Dendritic cell treated with granulocyte-macrophage colony-stimulating factor and Interleukin-4, amounts not matched to agents 40 ng/mL and 50 ng/mL, for 4 days (primary cell): Measurements from ENCODE around the gene ROPN1.
"Not testable (repeated sequence)": the region's sequence is repeated elsewhere in the genome, so short reads cannot be mapped to it uniquely, and the experiment has no call there.

Experiments used
- H3K27ac Mint-ChIP-seq: one replicate; pipeline ENCODE4 v1.8.0; 2022; ENCODE audit warnings: mild to moderate bottlenecking, mixed read lengths
- H3K27me3 Mint-ChIP-seq: one replicate; pipeline ENCODE4 v1.8.0; 2022; ENCODE audit warnings: mild to moderate bottlenecking, mixed read lengths
- H3K36me3 Mint-ChIP-seq: one replicate; pipeline ENCODE4 v1.8.0; 2022; ENCODE audit warnings: low read depth, mixed read lengths
- H3K4me1 Mint-ChIP-seq: one replicate; pipeline ENCODE4 v1.8.0; 2022; ENCODE audit warnings: low read depth, mixed read lengths
- H3K4me3 Mint-ChIP-seq: one replicate; pipeline ENCODE4 v1.8.0; 2022; ENCODE audit warnings: mild to moderate bottlenecking, moderate library complexity, mixed read lengths
- H3K9me3 Mint-ChIP-seq: one replicate; pipeline ENCODE4 v1.8.0; 2022; ENCODE audit warnings: mixed read lengths
- intact Hi-C: fragments of 100-400 bp; cut with micrococcal nuclease; formaldehyde crosslinking; loops from one replicate; pipeline ENCODE4 v1.15.0; 2022

ROPN1 gene

GRCh38 chr3:124017502-124017901 is 25.6 kb upstream of the ROPN1 start:
- peaks cover 14% of the 10 kb centered on the region for H3K27me3 Mint-ChIP-seq
- intact Hi-C loops = loop anchor here (5.0 kb wide), 1 partner anchor 450 kb away; no protein-coding TSS in a partner anchor
- H3K4me3 Mint-ChIP-seq, H3K4me1 Mint-ChIP-seq, H3K27ac Mint-ChIP-seq, H3K9me3 Mint-ChIP-seq, H3K36me3 Mint-ChIP-seq: not testable (repeated sequence)

DNA sequence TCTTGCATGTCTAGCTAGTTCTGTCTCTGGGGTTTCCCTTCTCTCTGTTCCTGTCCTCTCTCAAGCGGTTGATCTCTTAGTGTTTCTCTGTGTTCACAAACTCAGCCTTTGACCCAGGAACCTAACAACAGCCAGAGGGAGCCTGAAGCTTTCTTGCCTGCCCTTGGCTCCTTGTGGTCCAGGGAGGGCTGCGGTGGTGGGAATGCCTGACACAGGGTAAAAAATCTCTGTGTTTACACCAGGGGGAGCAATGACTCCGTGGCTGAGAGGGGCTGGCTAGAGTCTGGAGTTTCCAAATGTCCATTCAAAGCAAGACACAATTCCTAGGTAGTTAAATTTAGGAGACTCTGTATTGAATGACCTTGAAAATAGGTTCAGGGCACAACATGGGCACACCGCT is 24.6 kb upstream of the ROPN1 start:
- H3K27me3 Mint-ChIP-seq = peaks cover 14% of the 10 kb centered on the region
- not testable (repeated sequence) for H3K27ac Mint-ChIP-seq
- intact Hi-C loops = loop anchor here (5.0 kb wide), 1 partner anchor 451 kb away; no protein-coding TSS in a partner anchor

GRCh38 chr3:124014366-124014942 is 22.5 kb upstream of the ROPN1 start:
- Mint-ChIP-seq H3K27me3 (peaks cover 12% of the 10 kb centered on the region), H3K36me3 (no peaks in the 10 kb centered on the region), H3K27ac (no peak overlapping the region), H3K9me3 (peaks cover 8% of the 10 kb centered on the region), H3K4me3 (no peak overlapping the region), H3K4me1 (no peaks in the 10 kb centered on the region)
- intact Hi-C loops = no loop called here

More for the DNA sequence above, 24.6 kb upstream of the ROPN1 start:
- H3K9me3 Mint-ChIP-seq, H3K4me3 Mint-ChIP-seq, H3K4me1 Mint-ChIP-seq, H3K36me3 Mint-ChIP-seq: not testable (repeated sequence)

DNA sequence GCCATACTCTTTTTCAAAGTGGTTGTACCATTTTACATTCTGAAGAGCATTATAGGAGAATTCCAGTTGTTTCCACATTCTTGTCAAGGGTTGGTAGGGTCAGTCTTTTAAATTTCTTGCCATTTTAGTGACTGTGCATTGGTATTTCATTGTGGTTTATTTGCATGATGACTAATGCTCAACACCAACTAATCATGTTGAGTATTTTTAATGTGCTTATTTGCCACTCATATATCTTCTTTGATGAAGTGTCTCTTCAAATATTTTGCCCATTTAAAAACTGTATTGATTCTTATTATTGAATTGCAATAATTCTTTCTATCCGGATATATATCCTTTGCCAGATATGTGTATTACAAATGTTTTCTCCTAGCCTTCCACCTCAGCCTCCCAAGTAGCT is 16.4 kb upstream of the ROPN1 start:
- H3K27me3 Mint-ChIP-seq = peaks cover 12% of the 10 kb centered on the region
- H3K36me3 Mint-ChIP-seq, intact Hi-C loops, H3K4me3 Mint-ChIP-seq, H3K27ac Mint-ChIP-seq, H3K9me3 Mint-ChIP-seq, H3K4me1 Mint-ChIP-seq: not testable (repeated sequence)

DNA sequence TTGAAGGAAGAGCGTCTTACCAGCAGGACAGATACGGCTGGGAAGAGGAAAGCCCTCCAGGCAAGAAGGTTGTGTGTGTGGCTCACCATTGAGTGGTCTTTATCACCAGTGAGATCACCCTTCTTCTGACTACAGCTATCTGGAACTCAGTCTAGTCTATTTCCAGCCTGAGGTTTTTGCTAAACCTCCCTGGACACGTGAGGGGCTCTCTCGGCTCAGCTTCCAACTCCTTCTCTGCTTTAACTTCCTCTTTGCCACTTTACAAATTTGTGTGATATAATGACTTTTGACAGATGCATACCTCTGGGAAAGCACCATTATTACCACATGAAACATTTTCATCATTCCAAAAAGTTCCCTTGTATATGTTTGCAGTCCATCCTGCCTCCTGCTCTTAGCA is 15.3 kb upstream of the ROPN1 start:
- H3K9me3 Mint-ChIP-seq = no peaks in the 10 kb centered on the region
- intact Hi-C loops = no loop called here
- peaks cover 16% of the 10 kb centered on the region for H3K27me3 Mint-ChIP-seq
- H3K36me3 Mint-ChIP-seq = no peaks in the 10 kb centered on the region
- H3K27ac Mint-ChIP-seq = no peak overlapping the region
- no peaks in the 10 kb centered on the region for H3K4me1 Mint-ChIP-seq
- H3K4me3 Mint-ChIP-seq = no peak overlapping the region

DNA sequence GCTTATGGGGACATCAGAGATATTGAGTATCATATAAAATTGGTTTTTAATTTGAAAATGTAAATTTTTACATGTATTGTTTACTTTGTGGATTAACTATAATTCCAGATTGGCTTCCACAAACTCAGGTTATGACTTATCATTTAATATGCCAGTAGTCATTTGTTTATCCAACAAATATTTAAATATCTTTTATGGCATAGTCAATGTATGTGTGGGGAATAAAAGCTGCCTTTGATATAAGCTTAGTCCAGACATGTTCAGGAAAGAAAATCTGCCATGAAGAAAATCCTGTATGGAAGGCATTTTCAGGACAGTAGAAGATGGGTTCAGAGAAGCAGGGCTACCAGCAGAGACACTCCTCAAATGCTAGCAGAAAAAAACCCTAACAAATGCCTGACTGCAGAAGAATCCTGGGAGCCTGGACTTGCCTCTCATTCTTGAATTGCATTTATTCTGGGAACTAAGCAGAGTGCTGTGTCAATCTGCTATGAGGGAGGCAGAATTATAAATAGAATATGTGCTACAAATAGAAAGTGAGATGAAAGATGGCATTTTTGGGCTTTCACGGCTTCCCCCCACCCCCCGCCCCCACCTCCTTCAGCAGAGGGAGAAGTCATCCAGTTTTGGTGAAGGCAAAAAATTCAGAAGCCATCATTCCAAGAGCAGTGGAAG is 10.6 kb upstream of the ROPN1 start:
- H3K36me3 Mint-ChIP-seq, intact Hi-C loops, H3K4me3 Mint-ChIP-seq, H3K4me1 Mint-ChIP-seq, H3K9me3 Mint-ChIP-seq, H3K27ac Mint-ChIP-seq: not testable (repeated sequence)
- H3K27me3 Mint-ChIP-seq = peaks cover 19% of the 10 kb centered on the region

GRCh38 chr3:124001366-124001765 is 9.4 kb upstream of the ROPN1 start:
- peaks cover 18% of the 10 kb centered on the region for H3K27me3 Mint-ChIP-seq
- intact Hi-C loops, H3K9me3 Mint-ChIP-seq, H3K4me1 Mint-ChIP-seq, H3K27ac Mint-ChIP-seq, H3K36me3 Mint-ChIP-seq, H3K4me3 Mint-ChIP-seq: not testable (repeated sequence)

DNA sequence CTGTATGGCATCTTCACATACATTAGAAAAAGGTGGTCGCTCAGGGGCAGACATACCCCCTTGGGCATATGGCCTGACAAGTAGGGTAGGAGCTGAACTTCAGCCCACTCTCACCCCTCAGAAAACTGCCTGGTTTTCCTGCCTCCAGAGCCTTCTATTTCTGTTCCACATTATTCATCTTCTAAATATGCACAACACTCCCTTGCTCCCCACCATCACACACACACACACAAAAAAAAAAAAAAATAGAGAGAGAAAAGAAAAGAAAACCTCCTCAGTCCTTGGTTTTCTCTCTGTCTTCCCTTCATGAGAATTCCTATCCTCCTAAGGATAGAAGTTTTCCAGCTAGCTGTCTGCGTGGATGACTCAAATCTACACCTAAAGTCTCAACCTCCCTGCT is 5.6 kb upstream of the ROPN1 start:
- intact Hi-C loops = no loop called here
- Mint-ChIP-seq H3K4me1 (no peaks in the 10 kb centered on the region), H3K9me3 (no peaks in the 10 kb centered on the region), H3K27ac (no peak overlapping the region), H3K36me3 (no peaks in the 10 kb centered on the region), H3K27me3 (peaks cover 11% of the 10 kb centered on the region), H3K4me3 (no peak overlapping the region)

DNA sequence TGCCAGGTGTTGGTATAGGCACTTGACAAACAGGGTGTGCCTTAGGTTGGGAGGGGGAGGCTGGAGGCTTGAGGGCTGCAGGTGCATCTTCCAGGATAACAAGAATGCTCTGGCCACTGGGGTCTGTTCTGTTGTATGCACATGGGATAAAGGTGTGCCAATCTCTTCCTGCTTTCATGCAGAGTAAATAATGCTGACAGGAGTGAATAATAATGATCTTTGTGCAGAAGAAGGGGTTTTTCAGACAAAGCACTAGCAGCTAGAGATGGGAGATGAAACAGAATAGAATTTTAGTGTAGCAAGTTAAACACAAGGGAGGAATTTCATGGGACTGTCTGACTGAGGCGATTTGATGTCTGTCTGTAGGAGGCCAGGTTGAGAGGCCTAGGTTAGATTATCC is 1.9 kb upstream of the ROPN1 start:
- Mint-ChIP-seq H3K9me3 (no peaks in the 10 kb centered on the region), H3K4me1 (no peaks in the 10 kb centered on the region), H3K4me3 (no peak overlapping the region), H3K36me3 (no peaks in the 10 kb centered on the region), H3K27me3 (peaks cover 29% of the 10 kb centered on the region), H3K27ac (no peak overlapping the region)
- intact Hi-C loops = no loop called here

DNA sequence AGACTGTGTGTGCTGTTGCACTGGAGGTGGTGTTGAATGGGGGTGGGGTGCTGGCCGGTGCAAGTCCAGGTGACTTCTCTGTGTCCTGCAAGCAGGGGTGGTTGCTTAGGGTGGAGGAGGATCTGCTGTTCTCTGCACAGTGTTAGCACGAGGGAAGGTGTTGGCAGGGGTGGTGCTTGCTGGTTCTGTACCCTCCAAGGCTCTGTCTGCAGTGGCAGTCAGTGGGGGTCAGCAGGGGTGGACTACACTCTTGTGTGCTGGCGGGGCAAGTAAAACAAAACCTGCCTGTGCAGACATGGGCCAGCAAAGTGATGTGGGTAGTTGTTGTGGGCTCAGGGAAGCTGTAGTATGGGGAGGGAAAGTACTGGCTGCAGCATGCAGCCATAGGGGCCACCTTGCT is 5.5 kb downstream of the ROPN1 start:
- Mint-ChIP-seq H3K9me3 (no peaks in the 10 kb centered on the region), H3K27ac (no peak overlapping the region), H3K4me3 (no peak overlapping the region), H3K36me3 (no peaks in the 10 kb centered on the region), H3K27me3 (peaks cover 48% of the 10 kb centered on the region), H3K4me1 (no peaks in the 10 kb centered on the region)
- intact Hi-C loops = no loop called here

DNA sequence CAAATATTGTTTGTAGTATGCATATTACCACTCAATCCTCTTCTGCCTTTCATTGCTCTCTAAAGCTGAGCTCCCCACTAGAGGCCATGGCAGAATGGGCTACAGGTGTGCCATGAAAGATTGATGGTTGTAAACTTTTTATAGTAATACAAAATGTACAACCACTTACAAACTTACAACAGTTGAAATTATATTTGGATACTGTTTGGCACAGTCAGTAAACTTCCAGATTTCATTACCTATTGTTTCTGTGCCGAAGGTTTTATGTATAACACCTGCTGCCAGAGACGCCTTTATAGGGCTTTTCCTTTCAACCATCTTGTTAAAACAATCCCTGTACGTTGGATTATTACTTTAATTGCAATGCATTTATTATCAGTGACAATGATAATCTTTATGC is 7.0 kb downstream of the ROPN1 start:
- no peak overlapping the region for H3K27ac Mint-ChIP-seq
- no peaks in the 10 kb centered on the region for H3K9me3 Mint-ChIP-seq
- no peak overlapping the region for H3K4me3 Mint-ChIP-seq
- peaks cover 51% of the 10 kb centered on the region for H3K27me3 Mint-ChIP-seq
- intact Hi-C loops = no loop called here
- no peaks in the 10 kb centered on the region for H3K36me3 Mint-ChIP-seq
- H3K4me1 Mint-ChIP-seq = peaks cover 4% of the 10 kb centered on the region

DNA sequence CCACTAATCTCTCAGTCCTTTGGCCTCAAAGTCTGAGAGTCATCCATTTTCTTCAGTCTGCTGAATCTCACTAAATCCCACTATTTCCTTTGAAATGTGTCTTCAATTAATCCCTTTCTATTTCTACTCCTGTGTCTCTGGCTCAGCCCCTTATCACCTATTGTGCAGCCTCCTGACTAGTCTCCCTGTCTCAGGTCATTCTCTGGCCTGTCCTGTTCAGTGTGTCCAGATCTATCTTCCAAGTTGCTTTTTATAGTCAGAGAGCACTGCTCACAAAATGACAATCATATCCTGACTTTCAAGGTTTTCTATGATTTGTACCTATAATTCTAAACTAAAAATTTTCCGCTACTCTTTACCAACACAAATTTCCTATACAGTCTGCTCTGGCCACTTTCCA is 7.6 kb downstream of the ROPN1 start:
- no peak overlapping the region for H3K27ac Mint-ChIP-seq
- peaks cover 48% of the 10 kb centered on the region for H3K27me3 Mint-ChIP-seq
- H3K9me3 Mint-ChIP-seq = no peaks in the 10 kb centered on the region
- no peaks in the 10 kb centered on the region for H3K36me3 Mint-ChIP-seq
- no peak overlapping the region for H3K4me3 Mint-ChIP-seq
- intact Hi-C loops = no loop called here
- peaks cover 5% of the 10 kb centered on the region for H3K4me1 Mint-ChIP-seq

- H3K4me1 Mint-ChIP-seq, H3K27ac Mint-ChIP-seq, H3K4me3 Mint-ChIP-seq, intact Hi-C loops, H3K36me3 Mint-ChIP-seq, H3K9me3 Mint-ChIP-seq: not testable (repeated sequence)
- peaks cover 36% of the 10 kb centered on the region for H3K27me3 Mint-ChIP-seq
Measured at GRCh38 chr3:123981317-123981716, 10.6 kb downstream of the ROPN1 start.

DNA sequence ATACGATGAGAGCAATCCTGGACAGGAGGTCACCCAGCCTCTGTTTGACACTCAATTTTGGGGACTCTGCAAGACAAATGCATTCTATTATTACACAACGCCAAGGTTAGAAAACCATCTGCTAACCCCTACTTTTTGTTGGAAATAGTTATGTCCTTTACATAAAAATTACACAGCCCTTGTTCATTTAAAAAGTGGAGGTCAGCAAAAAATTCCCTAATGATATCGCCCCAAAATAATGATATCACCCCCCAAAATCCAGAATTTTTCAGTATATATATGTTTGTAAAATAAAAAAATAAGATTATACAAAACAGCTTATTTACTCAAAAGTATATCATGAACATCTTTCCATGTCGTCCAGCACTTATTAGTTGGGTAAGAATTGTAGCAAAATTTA is 11.4 kb downstream of the ROPN1 start:
- intact Hi-C loops = no loop called here
- no peaks in the 10 kb centered on the region for H3K9me3 Mint-ChIP-seq
- H3K36me3 Mint-ChIP-seq = no peaks in the 10 kb centered on the region
- peaks cover 34% of the 10 kb centered on the region for H3K27me3 Mint-ChIP-seq
- no peak overlapping the region for H3K27ac Mint-ChIP-seq
- peaks cover 5% of the 10 kb centered on the region for H3K4me1 Mint-ChIP-seq
- no peak overlapping the region for H3K4me3 Mint-ChIP-seq
